VCaP (cell line): ENCODE measurements around the gene DDIT3.

ENCODE experiments used
- H3K27ac ChIP-seq: fragments of 450-650 bp; 2 replicates; pipeline ENCODE4 v1.5.1; 2017
- TF ChIP-seq, protein P1 (sequence below): fragments of 450-650 bp; conservative IDR thresholded peaks from 2 replicates; pipeline ENCODE4 v1.5.1; 2017; ENCODE audit warnings: mild to moderate bottlenecking, moderate library complexity

The DDIT3 gene

DNA sequence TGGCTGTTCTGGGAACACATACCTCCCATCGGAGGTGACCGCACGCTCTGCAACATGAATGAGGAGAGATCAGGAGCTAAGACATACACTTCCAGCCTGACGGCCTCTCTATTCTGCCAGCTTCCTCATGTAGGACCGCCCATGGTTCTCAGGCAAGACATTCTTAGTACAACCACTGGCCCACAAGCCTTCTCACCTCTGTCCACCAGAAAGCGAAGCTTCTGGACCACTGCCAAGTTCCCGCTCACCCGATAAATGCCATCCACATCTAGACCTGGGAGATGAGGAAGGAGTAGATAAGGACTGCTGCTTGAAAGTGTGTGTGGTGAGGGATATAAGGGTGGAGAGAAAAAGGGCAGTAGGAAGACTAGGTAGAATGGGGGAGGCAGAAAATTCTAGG is 45.9 kb downstream of the DDIT3 start:
- TF ChIP-seq, protein P1, sequence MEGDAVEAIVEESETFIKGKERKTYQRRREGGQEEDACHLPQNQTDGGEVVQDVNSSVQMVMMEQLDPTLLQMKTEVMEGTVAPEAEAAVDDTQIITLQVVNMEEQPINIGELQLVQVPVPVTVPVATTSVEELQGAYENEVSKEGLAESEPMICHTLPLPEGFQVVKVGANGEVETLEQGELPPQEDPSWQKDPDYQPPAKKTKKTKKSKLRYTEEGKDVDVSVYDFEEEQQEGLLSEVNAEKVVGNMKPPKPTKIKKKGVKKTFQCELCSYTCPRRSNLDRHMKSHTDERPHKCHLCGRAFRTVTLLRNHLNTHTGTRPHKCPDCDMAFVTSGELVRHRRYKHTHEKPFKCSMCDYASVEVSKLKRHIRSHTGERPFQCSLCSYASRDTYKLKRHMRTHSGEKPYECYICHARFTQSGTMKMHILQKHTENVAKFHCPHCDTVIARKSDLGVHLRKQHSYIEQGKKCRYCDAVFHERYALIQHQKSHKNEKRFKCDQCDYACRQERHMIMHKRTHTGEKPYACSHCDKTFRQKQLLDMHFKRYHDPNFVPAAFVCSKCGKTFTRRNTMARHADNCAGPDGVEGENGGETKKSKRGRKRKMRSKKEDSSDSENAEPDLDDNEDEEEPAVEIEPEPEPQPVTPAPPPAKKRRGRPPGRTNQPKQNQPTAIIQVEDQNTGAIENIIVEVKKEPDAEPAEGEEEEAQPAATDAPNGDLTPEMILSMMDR = no peak

DNA sequence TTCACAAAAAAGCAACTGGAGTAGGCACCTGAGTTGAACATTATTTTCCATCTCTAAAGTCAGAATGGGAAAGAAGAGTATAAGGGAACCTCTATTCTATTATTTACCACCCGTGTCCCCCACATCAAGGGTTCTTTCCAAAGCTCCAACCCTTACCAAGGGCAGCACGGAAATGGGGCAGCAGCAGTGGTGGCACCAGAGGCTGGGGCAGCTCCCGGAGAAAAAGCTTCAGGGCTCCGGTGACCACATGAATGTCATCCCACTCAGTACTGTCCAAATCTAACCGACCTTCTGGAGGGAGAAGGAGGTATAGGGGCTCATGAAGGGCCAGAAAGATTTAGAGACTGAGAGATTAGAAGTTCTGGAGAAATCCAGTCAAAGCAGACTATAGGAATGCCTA is 46.4 kb downstream of the DDIT3 start:
- TF ChIP-seq, protein P1 = no peak

More for the DNA sequence above, 45.9 kb downstream of the DDIT3 start:
- no peak overlapping the region for H3K27ac ChIP-seq

DNA sequence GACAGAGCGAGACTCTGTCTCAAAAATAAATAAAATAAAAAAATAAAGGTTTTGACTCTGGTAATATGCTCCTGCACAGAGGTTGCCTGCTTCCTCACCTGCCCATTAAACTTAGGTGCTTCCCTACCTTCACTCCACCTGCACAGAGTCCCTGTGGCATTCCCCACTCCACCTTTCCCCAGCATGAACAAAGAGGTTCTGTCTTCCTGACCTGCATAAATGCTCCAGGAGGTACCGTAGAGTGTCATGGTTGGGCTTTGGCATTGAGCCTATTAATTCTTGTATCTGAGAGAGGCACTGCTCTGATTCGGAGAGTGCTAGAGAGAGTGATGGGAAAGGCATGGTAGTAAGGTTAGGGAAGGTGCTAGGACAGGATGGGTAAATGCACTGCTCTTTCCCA is 46.9 kb downstream of the DDIT3 start:
- TF ChIP-seq, protein P1 = no peak
- no peak overlapping the region for H3K27ac ChIP-seq

More for the DNA sequence above, 46.4 kb downstream of the DDIT3 start:
- no peak overlapping the region for H3K27ac ChIP-seq

DNA sequence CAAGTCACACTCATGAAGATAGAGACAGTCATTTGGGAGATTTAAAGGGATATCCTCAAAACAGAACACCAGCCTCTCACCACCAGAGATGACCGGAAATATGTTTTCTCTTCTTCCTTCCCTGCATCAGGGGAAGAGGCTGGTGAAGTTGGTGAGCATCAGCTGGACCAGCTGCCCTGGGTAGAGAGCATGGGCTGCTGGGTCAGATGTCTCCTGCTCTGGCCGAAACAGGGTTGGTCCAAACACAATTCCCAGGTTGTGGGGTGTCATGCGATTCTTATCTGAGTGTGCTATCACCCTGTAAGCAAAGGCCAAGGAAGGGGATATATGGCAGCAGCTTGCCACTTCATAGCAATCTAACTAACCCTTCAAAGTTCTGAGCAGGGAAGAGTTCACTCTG is 47.9 kb downstream of the DDIT3 start:
- no peak overlapping the region for H3K27ac ChIP-seq

DNA sequence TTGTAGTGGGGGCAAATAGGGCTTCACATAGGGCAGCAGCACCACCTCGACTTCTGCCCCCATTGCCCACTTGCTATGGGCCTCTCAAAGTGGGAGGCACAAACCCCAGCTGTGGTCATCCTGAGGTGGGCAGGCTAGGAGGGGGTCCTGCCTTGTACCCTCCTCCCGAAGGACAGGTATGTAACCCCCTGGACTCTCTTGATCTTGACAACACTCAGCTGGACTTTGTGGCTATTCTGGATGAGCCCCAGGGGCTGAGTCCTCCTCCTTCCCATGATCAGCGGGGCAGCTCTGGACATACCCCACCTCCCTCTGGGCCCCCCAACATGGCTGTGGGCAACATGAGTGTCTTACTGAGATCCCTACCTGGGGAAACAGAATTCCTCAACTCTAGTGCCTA is 48.7 kb downstream of the DDIT3 start:
- no peak overlapping the region for H3K27ac ChIP-seq
- TF ChIP-seq, protein P1 = no peak

More for the DNA sequence above, 47.9 kb downstream of the DDIT3 start:
- TF ChIP-seq, protein P1 = no peak

DNA sequence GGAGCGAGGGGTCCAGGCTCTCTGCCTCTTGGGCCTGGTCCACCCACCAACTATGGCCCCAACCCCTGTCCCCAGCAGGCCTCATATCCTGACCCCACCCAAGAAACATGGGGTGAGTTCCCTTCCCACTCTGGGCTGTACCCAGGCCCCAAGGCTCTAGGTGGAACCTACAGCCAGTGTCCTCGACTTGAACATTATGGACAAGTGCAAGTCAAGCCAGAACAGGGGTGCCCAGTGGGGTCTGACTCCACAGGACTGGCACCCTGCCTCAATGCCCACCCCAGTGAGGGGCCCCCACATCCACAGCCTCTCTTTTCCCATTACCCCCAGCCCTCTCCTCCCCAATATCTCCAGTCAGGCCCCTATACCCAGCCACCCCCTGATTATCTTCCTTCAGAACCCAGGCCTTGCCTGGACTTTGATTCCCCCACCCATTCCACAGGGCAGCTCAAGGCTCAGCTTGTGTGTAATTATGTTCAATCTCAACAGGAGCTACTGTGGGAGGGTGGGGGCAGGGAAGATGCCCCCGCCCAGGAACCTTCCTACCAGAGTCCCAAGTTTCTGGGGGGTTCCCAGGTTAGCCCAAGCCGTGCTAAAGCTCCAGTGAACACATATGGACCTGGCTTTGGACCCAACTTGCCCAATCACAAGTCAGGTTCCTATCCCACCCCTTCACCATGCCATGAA is 49.2 kb downstream of the DDIT3 start:
- TF ChIP-seq, protein P1 = no peak

DNA sequence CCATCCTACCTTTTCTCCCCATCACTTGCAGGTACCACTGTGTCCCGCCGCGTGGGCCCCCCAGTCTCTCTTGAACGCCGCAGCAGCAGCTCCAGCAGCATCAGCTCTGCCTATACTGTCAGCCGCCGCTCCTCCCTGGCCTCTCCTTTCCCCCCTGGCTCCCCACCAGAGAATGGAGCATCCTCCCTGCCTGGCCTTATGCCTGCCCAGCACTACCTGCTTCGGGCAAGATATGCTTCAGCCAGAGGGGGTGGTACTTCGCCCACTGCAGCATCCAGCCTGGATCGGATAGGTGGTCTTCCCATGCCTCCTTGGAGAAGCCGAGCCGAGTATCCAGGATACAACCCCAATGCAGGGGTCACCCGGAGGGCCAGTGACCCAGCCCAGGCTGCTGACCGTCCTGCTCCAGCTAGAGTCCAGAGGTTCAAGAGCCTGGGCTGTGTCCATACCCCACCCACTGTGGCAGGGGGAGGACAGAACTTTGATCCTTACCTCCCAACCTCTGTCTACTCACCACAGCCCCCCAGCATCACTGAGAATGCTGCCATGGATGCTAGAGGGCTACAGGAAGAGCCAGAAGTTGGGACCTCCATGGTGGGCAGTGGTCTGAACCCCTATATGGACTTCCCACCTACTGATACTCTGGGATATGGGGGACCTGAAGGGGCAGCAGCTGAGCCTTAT is 49.9 kb downstream of the DDIT3 start:
- TF ChIP-seq, protein P1 = no peak
- H3K27ac ChIP-seq = no peak overlapping the region

More for the DNA sequence above, 49.2 kb downstream of the DDIT3 start:
- H3K27ac ChIP-seq = no peak overlapping the region
